ENCODE data around the gene CAMK2A. TPM values are rescaled to one million over a fixed set of nuclear protein-coding genes. Genes with fewer than 3 reads are reported as not detected.

CAMK2A gene
- total and polyA plus RNA-seq, 2 experiments from 2014 or later, result 0.18 TPM; not detected in 1

DNA sequence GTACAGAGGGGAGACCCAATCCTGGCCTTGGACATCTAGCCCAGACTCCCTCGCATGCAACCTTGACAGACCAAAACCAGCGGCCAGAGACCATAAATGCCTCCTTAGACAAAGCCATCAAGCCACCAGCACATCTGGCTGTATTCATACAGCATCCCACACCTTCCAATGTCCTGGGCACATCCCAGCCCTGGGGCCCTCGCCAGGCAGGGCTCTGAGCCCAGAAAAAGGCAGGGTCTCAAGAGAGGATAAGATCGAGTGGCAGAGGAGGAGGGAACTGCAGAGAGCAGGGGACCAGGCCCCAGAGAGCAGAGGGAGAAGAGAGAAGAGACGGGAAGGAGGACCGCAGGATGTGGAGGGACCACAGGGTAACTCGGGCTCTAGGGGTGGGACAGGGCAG is 45.4 kb downstream of the CAMK2A start:
- TF ChIP-seq, protein P1, sequence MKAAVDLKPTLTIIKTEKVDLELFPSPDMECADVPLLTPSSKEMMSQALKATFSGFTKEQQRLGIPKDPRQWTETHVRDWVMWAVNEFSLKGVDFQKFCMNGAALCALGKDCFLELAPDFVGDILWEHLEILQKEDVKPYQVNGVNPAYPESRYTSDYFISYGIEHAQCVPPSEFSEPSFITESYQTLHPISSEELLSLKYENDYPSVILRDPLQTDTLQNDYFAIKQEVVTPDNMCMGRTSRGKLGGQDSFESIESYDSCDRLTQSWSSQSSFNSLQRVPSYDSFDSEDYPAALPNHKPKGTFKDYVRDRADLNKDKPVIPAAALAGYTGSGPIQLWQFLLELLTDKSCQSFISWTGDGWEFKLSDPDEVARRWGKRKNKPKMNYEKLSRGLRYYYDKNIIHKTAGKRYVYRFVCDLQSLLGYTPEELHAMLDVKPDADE (IDR thresholded peaks at IDR 0.05), result no peak
- TF ChIP-seq, protein P2, sequence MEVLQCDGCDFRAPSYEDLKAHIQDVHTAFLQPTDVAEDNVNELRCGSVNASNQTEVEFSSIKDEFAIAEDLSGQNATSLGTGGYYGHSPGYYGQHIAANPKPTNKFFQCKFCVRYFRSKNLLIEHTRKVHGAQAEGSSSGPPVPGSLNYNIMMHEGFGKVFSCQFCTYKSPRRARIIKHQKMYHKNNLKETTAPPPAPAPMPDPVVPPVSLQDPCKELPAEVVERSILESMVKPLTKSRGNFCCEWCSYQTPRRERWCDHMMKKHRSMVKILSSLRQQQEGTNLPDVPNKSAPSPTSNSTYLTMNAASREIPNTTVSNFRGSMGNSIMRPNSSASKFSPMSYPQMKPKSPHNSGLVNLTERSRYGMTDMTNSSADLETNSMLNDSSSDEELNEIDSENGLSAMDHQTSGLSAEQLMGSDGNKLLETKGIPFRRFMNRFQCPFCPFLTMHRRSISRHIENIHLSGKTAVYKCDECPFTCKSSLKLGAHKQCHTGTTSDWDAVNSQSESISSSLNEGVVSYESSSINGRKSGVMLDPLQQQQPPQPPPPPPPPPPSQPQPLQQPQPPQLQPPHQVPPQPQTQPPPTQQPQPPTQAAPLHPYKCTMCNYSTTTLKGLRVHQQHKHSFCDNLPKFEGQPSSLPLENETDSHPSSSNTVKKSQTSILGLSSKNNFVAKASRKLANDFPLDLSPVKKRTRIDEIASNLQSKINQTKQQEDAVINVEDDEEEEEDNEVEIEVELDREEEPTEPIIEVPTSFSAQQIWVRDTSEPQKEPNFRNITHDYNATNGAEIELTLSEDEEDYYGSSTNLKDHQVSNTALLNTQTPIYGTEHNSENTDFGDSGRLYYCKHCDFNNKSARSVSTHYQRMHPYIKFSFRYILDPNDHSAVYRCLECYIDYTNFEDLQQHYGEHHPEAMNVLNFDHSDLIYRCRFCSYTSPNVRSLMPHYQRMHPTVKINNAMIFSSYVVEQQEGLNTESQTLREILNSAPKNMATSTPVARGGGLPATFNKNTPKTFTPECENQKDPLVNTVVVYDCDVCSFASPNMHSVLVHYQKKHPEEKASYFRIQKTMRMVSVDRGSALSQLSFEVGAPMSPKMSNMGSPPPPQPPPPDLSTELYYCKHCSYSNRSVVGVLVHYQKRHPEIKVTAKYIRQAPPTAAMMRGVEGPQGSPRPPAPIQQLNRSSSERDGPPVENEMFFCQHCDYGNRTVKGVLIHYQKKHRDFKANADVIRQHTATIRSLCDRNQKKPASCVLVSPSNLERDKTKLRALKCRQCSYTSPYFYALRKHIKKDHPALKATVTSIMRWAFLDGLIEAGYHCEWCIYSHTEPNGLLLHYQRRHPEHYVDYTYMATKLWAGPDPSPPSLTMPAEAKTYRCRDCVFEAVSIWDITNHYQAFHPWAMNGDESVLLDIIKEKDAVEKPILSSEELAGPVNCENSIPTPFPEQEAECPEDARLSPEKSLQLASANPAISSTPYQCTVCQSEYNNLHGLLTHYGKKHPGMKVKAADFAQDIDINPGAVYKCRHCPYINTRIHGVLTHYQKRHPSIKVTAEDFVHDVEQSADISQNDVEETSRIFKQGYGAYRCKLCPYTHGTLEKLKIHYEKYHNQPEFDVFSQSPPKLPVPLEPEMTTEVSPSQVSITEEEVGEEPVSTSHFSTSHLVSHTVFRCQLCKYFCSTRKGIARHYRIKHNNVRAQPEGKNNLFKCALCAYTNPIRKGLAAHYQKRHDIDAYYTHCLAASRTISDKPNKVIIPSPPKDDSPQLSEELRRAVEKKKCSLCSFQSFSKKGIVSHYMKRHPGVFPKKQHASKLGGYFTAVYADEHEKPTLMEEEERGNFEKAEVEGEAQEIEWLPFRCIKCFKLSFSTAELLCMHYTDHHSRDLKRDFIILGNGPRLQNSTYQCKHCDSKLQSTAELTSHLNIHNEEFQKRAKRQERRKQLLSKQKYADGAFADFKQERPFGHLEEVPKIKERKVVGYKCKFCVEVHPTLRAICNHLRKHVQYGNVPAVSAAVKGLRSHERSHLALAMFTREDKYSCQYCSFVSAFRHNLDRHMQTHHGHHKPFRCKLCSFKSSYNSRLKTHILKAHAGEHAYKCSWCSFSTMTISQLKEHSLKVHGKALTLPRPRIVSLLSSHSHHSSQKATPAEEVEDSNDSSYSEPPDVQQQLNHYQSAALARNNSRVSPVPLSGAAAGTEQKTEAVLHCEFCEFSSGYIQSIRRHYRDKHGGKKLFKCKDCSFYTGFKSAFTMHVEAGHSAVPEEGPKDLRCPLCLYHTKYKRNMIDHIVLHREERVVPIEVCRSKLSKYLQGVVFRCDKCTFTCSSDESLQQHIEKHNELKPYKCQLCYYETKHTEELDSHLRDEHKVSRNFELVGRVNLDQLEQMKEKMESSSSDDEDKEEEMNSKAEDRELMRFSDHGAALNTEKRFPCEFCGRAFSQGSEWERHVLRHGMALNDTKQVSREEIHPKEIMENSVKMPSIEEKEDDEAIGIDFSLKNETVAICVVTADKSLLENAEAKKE (CRISPR knock-in tag; IDR thresholded peaks at IDR 0.05), result no peak
- TF ChIP-seq, protein P3, sequence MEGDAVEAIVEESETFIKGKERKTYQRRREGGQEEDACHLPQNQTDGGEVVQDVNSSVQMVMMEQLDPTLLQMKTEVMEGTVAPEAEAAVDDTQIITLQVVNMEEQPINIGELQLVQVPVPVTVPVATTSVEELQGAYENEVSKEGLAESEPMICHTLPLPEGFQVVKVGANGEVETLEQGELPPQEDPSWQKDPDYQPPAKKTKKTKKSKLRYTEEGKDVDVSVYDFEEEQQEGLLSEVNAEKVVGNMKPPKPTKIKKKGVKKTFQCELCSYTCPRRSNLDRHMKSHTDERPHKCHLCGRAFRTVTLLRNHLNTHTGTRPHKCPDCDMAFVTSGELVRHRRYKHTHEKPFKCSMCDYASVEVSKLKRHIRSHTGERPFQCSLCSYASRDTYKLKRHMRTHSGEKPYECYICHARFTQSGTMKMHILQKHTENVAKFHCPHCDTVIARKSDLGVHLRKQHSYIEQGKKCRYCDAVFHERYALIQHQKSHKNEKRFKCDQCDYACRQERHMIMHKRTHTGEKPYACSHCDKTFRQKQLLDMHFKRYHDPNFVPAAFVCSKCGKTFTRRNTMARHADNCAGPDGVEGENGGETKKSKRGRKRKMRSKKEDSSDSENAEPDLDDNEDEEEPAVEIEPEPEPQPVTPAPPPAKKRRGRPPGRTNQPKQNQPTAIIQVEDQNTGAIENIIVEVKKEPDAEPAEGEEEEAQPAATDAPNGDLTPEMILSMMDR (conservative IDR thresholded peaks at IDR 0.05; ENCODE audit: low read depth in 2 of 2), result no peak
- TF ChIP-seq JUNB (IDR thresholded peaks at IDR 0.05; ENCODE audit: unreplicated experiment), result no peak
- no peak for TF ChIP-seq EZH2phosphoT487 (IDR thresholded peaks at IDR 0.05; ENCODE audit: unreplicated experiment)
- TF ChIP-seq, protein P4, sequence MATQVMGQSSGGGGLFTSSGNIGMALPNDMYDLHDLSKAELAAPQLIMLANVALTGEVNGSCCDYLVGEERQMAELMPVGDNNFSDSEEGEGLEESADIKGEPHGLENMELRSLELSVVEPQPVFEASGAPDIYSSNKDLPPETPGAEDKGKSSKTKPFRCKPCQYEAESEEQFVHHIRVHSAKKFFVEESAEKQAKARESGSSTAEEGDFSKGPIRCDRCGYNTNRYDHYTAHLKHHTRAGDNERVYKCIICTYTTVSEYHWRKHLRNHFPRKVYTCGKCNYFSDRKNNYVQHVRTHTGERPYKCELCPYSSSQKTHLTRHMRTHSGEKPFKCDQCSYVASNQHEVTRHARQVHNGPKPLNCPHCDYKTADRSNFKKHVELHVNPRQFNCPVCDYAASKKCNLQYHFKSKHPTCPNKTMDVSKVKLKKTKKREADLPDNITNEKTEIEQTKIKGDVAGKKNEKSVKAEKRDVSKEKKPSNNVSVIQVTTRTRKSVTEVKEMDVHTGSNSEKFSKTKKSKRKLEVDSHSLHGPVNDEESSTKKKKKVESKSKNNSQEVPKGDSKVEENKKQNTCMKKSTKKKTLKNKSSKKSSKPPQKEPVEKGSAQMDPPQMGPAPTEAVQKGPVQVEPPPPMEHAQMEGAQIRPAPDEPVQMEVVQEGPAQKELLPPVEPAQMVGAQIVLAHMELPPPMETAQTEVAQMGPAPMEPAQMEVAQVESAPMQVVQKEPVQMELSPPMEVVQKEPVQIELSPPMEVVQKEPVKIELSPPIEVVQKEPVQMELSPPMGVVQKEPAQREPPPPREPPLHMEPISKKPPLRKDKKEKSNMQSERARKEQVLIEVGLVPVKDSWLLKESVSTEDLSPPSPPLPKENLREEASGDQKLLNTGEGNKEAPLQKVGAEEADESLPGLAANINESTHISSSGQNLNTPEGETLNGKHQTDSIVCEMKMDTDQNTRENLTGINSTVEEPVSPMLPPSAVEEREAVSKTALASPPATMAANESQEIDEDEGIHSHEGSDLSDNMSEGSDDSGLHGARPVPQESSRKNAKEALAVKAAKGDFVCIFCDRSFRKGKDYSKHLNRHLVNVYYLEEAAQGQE (IDR thresholded peaks at IDR 0.05; ENCODE audit: unreplicated experiment), result no peak
- TF ChIP-seq EZH2 (IDR thresholded peaks at IDR 0.05; ENCODE audit: low read depth, unreplicated experiment), result no peak
- no peak for TF ChIP-seq NANOG (IDR thresholded peaks at IDR 0.05; ENCODE audit: borderline replicate concordance)
- TF ChIP-seq STAT1 (IDR thresholded peaks at IDR 0.05; ENCODE audit: unreplicated experiment), result no peak
- no peak for TF ChIP-seq POLR2AphosphoS5 (IDR thresholded peaks at IDR 0.05; ENCODE audit: low read depth)
- TF ChIP-seq ZNF114 (CRISPR knock-in tag; IDR thresholded peaks at IDR 0.05), result no peak
- no peak for TF ChIP-seq ZNF331 (CRISPR knock-in tag; IDR thresholded peaks at IDR 0.05; ENCODE audit: low read depth)
- no peak for TF ChIP-seq CREB1 (CRISPR knock-in tag; IDR thresholded peaks at IDR 0.05; ENCODE audit: low read depth)
- peaks cover 3% of the 10 kb centered on the region; the same call in 1 of the 3 replicates for H3K4me1 Mint-ChIP-seq
- H3F3A ChIP-seq (replicated peaks; ENCODE audit: low read depth), result no peaks in the 10 kb centered on the region
- H3K4me3 ChIP-seq, result no peak overlapping the region
- no peaks in the 10 kb centered on the region for H3K79me2 ChIP-seq (replicated peaks; ENCODE audit: insufficient read depth)
- no peaks in the 10 kb centered on the region for H3K9me2 ChIP-seq (ENCODE audit: insufficient read depth)
- H2AFZ ChIP-seq, result no peak overlapping the region
- no peaks in the 10 kb centered on the region for H3K36me3 ChIP-seq (ENCODE audit: insufficient read depth)
- no peak overlapping the region for H3K4me2 ChIP-seq
- no peaks in the 10 kb centered on the region for H3K27me3 ChIP-seq (ENCODE audit: insufficient read depth)
- H3K4me1 ChIP-seq (ENCODE audit: insufficient read depth), result no peaks in the 10 kb centered on the region
- no peak overlapping the region for H3K27ac ChIP-seq (ENCODE audit: low read depth)
- H3K27ac Mint-ChIP-seq, result no peak overlapping the region
- no peak overlapping the region for H3K4me3 Mint-ChIP-seq
- H4K20me1 ChIP-seq (replicated peaks; ENCODE audit: insufficient read depth), result no peaks in the 10 kb centered on the region
- H3K27me3 Mint-ChIP-seq (ENCODE audit: insufficient read depth, low read depth, poor library complexity), result peaks cover 8% of the 10 kb centered on the region
- ATAC-seq (no peak), DNase-seq (ENCODE audit: low spot score) (no peak)
- no peaks in the 10 kb centered on the region for H3K9me3 Mint-ChIP-seq
- H3K36me3 Mint-ChIP-seq (ENCODE audit: low read depth), result no peaks in the 10 kb centered on the region
